Hematopoietic multipotent progenitor cell treated with erythropoietin and hydrocortisone succinate and interleukin-3 and kit ligand, for 17 days (in vitro differentiated cells): ENCODE measurements around the gene TLCD2.

Experiments
- DNase-seq: peaks from one replicate; pipeline ENCODE4 v3.0.0-alpha.2; 2015; ENCODE audit warnings: low spot score

TLCD2 gene

GRCh38 chr17:1735834-1736347 lies 25.7 kb upstream of the TLCD2 start:
- no peak for DNase-seq

- no peak for DNase-seq
Measured at GRCh38 chr17:1735418-1735817, 25.2 kb upstream of the TLCD2 start.

GRCh38 chr17:1733759-1734158 lies 23.6 kb upstream of the TLCD2 start:
- DNase-seq, result no peak

- no peak for DNase-seq
Measured at GRCh38 chr17:1732833-1733321, 22.7 kb upstream of the TLCD2 start.

GRCh38 chr17:1732241-1732832 lies 22.2 kb upstream of the TLCD2 start:
- DNase-seq, result no peak

GRCh38 chr17:1731194-1731506 lies 21.0 kb upstream of the TLCD2 start:
- no peak for DNase-seq

- DNase-seq, result peak; percentile 98
Measured at GRCh38 chr17:1730326-1731193, 20.4 kb upstream of the TLCD2 start.

GRCh38 chr17:1729966-1730325 lies 19.8 kb upstream of the TLCD2 start:
- no peak for DNase-seq

- peak; percentile 46 for DNase-seq
Measured at GRCh38 chr17:1727876-1728630, 17.9 kb upstream of the TLCD2 start.

GRCh38 chr17:1727258-1727789 lies 17.1 kb upstream of the TLCD2 start:
- no peak for DNase-seq

DNA sequence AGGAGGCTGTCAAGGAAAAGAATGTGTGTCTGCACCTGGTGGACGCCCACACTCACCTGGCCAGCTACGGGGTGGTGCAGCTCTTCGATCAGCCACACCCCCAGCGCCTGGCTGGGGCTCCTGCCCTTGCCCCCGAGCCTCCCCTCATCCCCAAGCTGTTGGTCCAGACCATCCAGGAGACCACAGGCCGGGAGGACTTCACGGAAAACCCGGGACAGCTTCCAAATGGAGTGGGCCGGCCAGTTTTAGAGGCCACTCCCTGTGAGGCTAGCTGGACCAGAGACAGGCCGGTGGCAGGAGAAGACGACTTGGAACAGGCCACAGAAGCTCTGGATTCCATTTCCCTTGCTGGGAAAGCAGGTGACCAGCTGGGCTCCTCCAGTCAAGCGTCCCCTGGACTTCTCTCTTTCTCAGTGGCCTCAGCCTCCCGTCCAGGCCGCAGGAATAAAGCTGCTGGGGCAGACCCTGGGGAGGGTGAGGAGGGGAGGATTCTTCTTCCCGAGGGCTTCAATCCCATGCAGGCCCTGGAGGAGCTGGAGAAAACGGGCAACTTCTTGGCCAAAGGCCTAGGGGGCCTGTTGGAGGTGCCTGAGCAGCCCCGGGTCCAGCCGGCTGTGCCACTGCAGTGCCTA lies 16.6 kb upstream of the TLCD2 start:
- DNase-seq, result no peak

- no peak for DNase-seq
Measured at GRCh38 chr17:1725642-1726511, 15.7 kb upstream of the TLCD2 start.

GRCh38 chr17:1724869-1725641 lies 14.9 kb upstream of the TLCD2 start:
- DNase-seq, result no peak

GRCh38 chr17:1724351-1724868 lies 14.2 kb upstream of the TLCD2 start, which contains the start of gene WDR81:
Gene WDR81 (plus strand): TSS chr17:1724704. CDS start chr17:1724960, 256 bp downstream.
- DNase-seq, result peak; percentile 92

GRCh38 chr17:1722022-1722421 lies 11.8 kb upstream of the TLCD2 start:
- DNase-seq, result peak; percentile 16

- peak; percentile 89 for DNase-seq
Measured at GRCh38 chr17:1720856-1721386, 10.7 kb upstream of the TLCD2 start.

- DNase-seq, result no peak
Measured at GRCh38 chr17:1718362-1719165, 8.4 kb upstream of the TLCD2 start.

DNA sequence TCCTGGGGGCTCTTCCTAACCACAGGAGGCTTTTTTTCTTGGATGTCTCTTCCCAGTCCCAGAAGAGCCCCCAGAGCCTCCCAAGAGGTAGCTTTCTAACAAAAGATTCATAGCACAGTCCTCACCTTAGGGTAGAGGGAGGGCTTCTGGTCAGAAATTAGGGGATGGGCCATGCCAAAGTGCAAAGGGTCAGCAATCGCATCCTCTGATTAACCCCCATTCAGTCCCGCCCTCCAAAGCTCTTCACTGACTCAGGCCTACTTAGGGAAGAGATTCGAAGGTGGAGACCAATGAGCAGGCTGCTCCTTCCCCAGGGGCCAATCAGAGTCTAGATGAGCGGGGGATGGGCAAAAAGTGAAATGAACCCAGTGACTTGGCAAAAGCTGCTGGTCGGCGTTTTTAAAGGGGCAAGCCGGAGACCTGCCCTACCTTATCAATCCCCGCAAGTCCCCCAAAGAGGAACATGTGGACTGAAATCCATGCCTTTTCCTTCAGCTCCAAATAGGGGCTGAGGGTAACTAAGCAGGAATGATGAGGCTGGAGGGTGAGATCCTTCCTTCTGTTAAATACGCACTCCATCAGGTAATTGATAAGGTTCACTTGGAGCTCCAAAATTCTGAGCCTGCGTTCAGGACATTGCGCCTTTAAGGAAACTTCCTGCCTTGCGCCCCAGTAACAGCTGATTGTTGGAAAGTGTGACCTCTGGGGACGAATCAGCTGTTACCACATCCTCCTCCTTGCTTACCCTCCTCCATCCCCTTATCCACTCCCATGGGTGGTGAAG lies 6.9 kb upstream of the TLCD2 start:
- DNase-seq, result peak; percentile 99
